CD4-positive, alpha-beta T cell treated with Interleukin-1 beta for 1 hour (primary cell): ENCODE data around the gene CD47.

ENCODE experiments used
- DNase-seq, 2 donors: peaks; one replicate each; pipeline ENCODE4 v3.0.0-alpha.2; 2020 to 2022

Gene CD47

DNA sequence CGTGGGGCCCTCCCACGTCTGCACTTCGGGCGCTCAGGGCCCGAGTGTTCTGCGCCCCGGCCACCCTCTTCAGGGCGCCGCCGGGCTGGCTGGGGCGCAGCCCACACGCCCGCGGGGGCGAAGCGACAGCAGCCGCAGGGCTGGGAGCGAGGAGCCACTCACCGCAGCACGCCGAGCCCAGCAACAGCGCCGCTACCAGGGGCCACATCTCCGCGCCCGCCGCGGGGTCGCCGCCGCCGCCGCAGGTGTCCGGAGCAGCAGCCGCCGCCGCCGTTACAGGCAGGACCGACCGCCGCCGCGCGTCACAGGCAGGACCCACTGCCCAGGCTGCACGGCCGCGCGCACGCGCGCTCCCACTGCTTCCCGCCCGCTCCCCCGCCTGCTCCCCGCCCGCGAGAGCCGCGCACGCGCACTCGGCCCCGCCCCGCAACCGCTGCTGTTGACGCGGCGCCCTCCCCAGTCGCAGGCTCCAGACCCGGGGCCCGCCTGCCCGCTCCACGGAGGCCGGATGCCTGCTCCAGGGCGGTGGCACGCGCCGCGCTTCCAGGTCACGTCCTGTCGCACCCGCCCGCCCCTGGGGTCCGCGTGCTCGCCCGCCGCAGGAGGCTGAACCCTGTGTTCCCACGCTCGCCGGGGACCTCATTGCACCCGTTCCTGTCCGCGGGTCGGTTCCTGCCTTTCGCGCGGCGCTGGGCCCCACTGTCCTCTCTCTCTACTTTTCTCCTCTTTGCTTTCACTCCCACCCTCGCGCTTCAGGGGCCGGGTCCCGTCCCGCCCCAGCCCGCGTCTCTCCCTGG is at the start of gene CD47:
Gene CD47 (minus strand): TSS at position 331 of the 797 bp plus-strand sequence. CDS start 123 bp downstream, at position 208.
- DNase-seq = peak; percentile 96 to 97

DNA sequence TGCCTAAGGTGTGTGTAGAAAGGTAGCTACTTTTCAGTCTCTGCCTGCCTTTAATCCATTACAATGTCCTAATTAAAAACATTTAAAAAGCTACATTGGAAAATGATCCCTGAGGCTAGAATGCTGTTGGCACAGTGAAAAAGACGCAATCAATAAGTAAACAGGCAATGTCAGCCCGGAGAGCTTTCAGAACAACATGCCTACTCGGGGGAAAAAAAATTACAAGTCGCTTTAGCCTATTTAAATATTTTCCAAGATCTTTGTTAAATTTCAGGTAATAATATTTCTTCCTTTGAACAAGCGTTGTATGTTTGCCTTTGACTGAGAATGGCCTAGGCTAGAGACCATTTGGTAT is 46.6 kb upstream of the CD47 start:
- no peak for DNase-seq

DNA sequence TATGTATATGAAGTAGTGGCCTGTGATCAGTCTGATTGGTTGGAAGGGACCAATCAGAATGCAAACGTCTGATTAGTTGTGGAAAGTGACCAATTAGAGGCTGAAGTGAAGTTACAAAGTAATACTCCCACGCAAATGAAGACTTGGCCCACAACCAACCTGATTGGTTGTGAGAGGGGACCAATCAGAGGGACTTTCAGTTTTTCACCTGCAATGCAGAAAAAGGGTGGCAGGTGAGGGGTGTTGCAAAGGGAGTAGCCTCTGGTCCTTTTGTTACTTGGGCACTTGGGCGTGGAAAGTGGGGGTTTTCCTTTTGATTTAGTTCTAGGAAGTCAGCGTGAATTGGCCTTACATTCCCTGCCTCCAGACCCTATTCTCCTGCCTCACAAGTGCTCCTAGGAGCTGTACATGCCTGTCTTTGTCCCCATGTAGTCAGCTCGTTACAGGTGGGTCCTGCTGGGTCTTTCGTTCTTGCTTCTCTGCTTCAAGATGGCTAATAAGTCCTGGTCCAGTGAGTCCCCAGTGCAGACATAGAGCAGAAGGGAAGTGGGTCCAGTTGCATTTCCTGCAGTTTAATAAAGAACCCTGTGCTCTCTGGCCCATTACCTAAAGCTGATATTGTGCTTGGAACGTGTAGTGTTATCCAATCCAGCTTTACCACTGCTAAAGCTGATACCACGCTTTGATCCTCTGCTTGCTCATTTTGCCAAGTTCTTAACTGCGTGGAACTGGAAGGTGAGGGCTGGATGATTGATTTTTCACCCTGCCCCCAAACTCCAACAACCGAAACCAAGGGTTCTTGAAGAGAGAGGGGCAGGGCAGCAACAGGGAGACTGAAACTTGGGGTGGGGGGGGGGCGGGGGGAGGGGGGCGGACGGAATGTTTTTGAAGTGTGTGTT is 46.0 kb upstream of the CD47 start:
- DNase-seq = peak in 1 of 2 donors; percentile 16

DNA sequence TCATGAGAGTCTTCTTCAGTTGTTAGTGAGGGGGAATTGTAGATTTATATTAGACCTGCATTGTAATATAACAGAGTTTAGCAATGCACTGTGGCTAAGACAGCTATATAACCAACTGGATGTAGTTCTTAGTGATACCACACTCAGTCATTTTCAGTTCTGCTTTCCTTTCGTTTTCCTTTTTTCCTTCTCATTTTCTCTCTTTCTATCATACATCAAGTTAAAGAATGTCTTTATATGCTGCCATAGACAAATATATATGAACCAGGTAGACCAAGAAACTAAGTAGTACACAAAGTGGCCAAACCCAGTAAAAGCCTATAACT is 43.7 kb upstream of the CD47 start:
- no peak for DNase-seq

- DNase-seq = no peak
These were observed 43.2 kb upstream of the CD47 start for GRCh38 chr3:108133858-108134554.

- DNase-seq = no peak
These were observed 42.2 kb upstream of the CD47 start for GRCh38 chr3:108133048-108133369.

DNA sequence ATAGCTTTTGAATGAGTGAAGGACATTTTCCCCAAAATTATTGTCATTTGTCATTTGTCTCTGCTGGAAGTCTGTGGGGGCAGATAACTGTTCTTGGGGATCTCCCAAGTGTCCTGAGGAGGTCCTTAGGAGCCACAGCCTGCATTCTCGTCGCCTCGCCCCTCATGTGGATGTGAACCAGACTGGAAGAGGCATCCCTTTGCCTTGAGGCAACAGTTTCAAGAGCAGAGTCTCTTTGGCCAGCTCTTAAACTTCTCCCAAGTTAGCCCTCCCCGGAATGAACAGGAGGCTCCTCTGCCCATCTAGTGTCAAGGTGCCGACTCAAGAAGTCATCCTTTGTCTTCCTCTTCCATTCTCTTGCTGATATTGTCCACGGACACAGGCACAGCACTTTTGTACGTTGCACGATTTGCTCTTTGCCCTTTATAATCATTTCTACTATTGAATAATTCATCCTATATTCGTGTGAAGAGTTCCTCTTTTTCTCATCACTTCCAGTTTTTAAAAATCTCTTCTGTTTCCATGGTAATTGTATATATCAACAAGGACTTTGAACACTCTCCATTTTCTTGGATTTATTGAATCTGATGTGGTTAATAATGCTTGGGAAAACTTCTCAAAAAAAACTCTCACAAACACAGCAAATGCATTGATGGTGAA is 40.8 kb upstream of the CD47 start:
- DNase-seq = peak in 1 of 2 donors; percentile 23

GRCh38 chr3:108130701-108131474 is 40.1 kb upstream of the CD47 start:
- no peak for DNase-seq

- no peak for DNase-seq
These were observed 39.4 kb upstream of the CD47 start for GRCh38 chr3:108130236-108130635.

GRCh38 chr3:108127301-108127988 is 36.6 kb upstream of the CD47 start:
- DNase-seq = peak; percentile 70 to 80

GRCh38 chr3:108126348-108126747 is 35.5 kb upstream of the CD47 start:
- DNase-seq = no peak

- DNase-seq = peak; percentile 73 to 87
These were observed 34.8 kb upstream of the CD47 start for GRCh38 chr3:108125550-108126071.

GRCh38 chr3:108125153-108125543 is 34.3 kb upstream of the CD47 start:
- DNase-seq = no peak

- DNase-seq = peak; percentile 80
These were observed 33.7 kb upstream of the CD47 start for GRCh38 chr3:108124337-108125152.

DNA sequence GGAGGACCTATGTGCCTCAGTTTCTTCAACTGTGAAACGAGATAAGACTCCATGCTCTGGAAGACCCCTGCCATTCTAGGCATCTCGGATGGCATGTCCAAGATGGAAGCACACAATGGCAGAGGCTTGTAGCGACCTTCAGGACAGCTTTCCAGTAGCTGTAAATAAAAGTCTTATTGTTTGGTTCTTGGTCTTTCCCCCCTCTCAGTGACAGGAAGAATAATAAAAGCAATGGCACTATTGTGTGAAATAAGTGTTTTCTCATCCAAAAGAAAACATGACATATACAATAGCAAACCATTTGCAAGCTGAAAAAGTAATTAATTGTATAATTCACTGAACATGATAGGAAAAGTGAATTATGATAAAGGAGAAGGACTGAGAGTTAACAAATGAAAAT is 32.5 kb upstream of the CD47 start:
- no peak for DNase-seq

DNA sequence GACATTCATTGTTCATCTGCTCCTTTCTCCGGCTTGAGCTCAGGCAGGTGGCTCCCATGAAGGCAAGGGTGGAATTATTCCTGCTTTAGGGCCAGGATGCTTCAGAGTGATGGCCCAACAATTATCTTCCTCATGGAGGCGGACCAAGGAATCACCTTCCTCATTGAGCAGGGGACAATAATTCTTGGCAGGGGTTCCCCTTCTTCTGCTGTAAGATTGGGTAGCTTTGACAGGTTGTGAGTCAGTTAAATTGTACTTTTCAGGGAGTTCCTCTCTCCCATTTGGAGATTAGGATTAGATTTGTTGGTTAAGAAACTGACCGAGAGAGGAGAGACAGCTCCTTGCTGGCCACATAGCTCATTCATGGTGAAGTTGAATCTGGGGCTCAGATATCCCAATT is 31.4 kb upstream of the CD47 start:
- DNase-seq = no peak

- DNase-seq = no peak
These were observed 28.7 kb upstream of the CD47 start for GRCh38 chr3:108119398-108120104.

DNA sequence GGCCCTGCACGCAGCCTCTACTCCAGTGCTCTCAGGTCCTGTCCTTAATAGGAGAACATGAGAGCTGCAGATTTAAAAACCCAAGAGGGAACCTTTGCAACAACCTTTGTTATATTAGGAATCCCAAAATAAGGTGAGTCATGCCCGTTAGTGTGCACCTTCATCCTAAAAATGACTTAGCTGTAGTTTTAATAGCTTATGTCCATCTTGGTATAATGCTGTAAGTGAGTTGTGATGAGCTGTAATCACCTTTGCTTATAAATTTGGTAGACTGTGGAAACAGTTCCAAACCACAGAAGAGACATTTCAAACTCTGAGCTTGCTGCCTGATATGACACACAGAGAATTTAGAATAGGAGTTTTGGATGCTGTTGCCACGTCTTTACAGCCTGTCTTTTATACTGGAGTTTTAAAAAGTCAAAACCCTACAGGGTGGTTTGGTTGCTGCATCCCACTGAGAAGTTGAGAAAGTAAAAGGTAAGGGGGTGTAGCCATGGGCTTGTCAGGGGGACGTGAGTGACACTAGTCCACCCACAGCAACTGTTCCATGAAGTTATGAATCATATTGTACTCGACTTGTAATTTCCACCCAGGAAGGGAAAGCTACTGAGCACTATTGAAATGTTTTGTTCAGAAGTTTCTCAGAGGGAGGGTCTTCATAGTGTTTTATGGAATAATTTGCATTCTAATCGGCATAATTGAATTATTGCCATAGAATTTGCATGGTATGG is 27.4 kb upstream of the CD47 start:
- no peak for DNase-seq

DNA sequence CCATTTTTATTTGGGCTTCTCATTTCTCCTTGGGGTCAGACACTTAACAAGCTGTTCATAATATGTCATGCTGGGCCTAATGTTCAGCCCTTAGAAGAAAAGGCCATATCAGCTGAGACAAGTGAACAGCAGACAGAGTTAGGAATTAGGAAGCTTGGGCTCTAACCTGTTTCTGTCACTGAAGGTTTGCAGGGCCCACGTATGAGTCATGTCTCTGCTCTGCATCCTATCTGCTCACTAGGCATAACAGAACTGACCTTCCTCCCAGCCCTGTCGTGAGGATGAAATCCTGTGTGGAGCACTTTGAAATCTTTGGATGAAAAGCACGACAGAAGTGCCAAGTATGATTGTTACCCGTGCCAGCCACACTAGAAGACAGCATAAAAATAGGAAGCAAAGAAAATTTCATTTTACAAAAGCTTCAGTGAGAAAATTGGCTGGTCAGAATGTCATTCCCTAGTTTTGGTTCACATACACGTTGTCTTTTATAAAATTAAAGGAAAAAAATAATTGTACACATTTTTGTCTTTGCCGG is 26.5 kb upstream of the CD47 start:
- no peak for DNase-seq
